Stimulated activated CD4-positive, alpha-beta T cell treated with anti-CD3 and anti-CD28 coated beads, Interleukin-12 subunit alpha, Interleukin-12 subunit beta, amount 100 ng/mL, for 48 hours (primary cell): ENCODE data around the gene ITPR3.
A peak's percentile ranks its signal among the peaks of the same experiment; 100 is the strongest.
"Not testable (repeated sequence)": the region's sequence is repeated elsewhere in the genome, so short reads cannot be mapped to it uniquely, and the experiment has no call there.

Source experiments
- DNase-seq, 3 donors: peaks; one replicate each; pipeline ENCODE4 v3.0.0-alpha.2; 2020; ENCODE audit warnings: low read depth in 2 of 3, low spot score in 1 of 3

Gene ITPR3

GRCh38 chr6:33590531-33591198, 30.5 kb upstream of the ITPR3 start:
- DNase-seq: no peak

GRCh38 chr6:33591424-33592032, 29.6 kb upstream of the ITPR3 start:
- DNase-seq: no peak

- no peak for DNase-seq
Measured at GRCh38 chr6:33592280-33592594, 28.9 kb upstream of the ITPR3 start.

- DNase-seq: no peak
Measured at GRCh38 chr6:33592595-33593413, 28.3 kb upstream of the ITPR3 start.

GRCh38 chr6:33593414-33593727, 27.8 kb upstream of the ITPR3 start:
- no peak for DNase-seq

- no peak for DNase-seq
Measured at GRCh38 chr6:33595001-33595846, 25.9 kb upstream of the ITPR3 start.

- DNase-seq: not testable (repeated sequence)
Measured at GRCh38 chr6:33596894-33597293, 24.2 kb upstream of the ITPR3 start.

- DNase-seq: no peak
Measured at GRCh38 chr6:33597551-33598322, 23.4 kb upstream of the ITPR3 start.

- DNase-seq: no peak
Measured at GRCh38 chr6:33599413-33599938, 21.6 kb upstream of the ITPR3 start.

- no peak for DNase-seq
Measured at GRCh38 chr6:33600761-33601160, 20.4 kb upstream of the ITPR3 start.

- DNase-seq: no peak
Measured at GRCh38 chr6:33602180-33602579, 18.9 kb upstream of the ITPR3 start.

- DNase-seq: no peak
Measured at GRCh38 chr6:33604941-33605854, 15.9 kb upstream of the ITPR3 start.

GRCh38 chr6:33606642-33607041, 14.5 kb upstream of the ITPR3 start:
- DNase-seq: no peak

- DNase-seq: no peak
Measured at GRCh38 chr6:33607126-33607783, 13.9 kb upstream of the ITPR3 start.

GRCh38 chr6:33607784-33608161, 13.3 kb upstream of the ITPR3 start:
- peak in 1 of 3 donors; percentile 26 for DNase-seq

- no peak for DNase-seq
Measured at GRCh38 chr6:33609019-33609418, 12.1 kb upstream of the ITPR3 start.

GRCh38 chr6:33609528-33609927, 11.6 kb upstream of the ITPR3 start:
- DNase-seq: no peak

- DNase-seq: no peak
Measured at GRCh38 chr6:33610067-33610466, 11.1 kb upstream of the ITPR3 start.
